ENCODE measurements around the gene NBEA. TPM values are rescaled to one million over a fixed set of nuclear protein-coding genes. Genes with fewer than 3 reads are reported as not detected.

Gene NBEA
- 176 TPM for total RNA-seq

GRCh38 chr13:34941835-34942731, at the start of gene NBEA:
Gene NBEA, plus strand, starts transcription at chr13:34942270. Its CDS starts 551 bp downstream, at chr13:34942821.

DNA sequence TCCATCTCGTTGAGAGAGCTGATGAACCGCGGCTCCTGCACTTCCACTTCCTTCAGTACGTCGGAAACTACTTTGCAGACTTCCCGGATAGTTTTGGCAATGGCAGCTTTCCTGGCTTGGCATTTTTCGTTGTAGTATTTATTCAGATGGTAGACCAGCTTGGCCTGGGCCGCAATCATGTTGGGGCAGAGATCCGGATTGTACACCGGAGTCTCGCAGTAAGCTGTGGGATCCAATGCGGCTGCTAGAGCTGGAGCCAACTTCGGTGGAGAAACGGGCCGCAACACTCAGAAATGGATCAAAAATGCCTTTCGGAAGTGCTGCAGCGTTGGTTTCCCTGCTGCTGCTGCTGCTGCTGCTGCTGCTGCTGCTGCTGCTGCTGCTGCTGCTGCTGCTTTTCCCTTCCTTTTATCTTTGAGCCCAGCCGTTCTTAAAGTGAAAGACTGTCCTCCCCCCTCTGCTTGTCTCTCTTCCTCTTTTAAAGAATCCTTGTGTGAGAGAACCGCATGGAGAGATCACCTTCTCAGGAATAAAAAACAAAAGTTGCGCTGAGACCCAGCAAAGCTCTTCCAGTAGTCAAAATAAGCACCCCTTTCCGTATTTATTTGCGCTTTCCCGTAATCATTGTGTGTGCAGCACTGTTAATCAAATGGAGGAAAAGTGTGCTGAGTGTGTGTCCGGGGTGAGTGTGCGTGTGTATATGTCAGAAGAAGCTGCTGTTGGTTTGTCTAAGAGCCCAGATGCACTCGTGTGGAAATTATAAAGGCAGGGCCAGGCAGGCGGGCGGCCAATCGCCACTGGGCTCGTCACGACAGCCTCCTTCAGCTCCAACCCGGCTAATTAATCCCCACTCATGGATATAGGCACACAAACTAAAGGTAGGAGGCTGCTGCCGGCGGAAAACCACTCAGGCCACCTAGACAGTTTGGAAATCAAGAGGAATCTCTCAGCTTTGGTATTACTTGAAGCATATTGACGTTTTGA, 534.2 kb downstream of the NBEA start, which contains the start of gene MAB21L1:
Gene MAB21L1, minus strand, starts transcription at position 730 of the 984 bp plus-strand sequence. Its CDS starts 551 bp downstream, at position 179.

